ENCODE results near the gene NFKBIB. TPM values are rescaled to one million over a fixed set of nuclear protein-coding genes. Genes with fewer than 3 reads are reported as not detected.

NFKBIB gene
- total RNA-seq, 2 experiments from 2014 or later = 29.3 to 30.1 TPM

- POLR2A ChIA-PET = interaction anchor here (0.6 to 2.5 kb wide), 13 partner anchors 19 to 526 kb away, joined by 3 to 27 read pairs (median 5); partner anchors contain the start of genes ECH1, EIF3K, GMFG and HNRNPL
- H3K9me3 ChIP-seq (ENCODE audit: control insufficient read depth in 1 of 2, insufficient read depth in 1 of 2, low read length in 2 of 2) = no peaks in the 10 kb centered on the region
- Mint-ChIP-seq H3K27ac (peak overlapping the region; percentile 89), H3K9me3 (no peaks in the 10 kb centered on the region), H3K4me1 (ENCODE audit: low read depth) (peaks cover 47% of the 10 kb centered on the region), H3K4me3 (peak overlapping the region; percentile 93), H3K36me3 (ENCODE audit: low read depth) (peaks cover 35% of the 10 kb centered on the region), H3K27me3 (no peaks in the 10 kb centered on the region)
- CTCF ChIA-PET = interaction anchor here (0.6 to 2.9 kb wide), 8 partner anchors 13 to 998 kb away, joined by 3 to 46 read pairs (median 4); partner anchors contain the start of genes FAM98C, MRPS12, PSMD8 and SARS2
- peaks cover 18% of the 10 kb centered on the region for H3K36me3 ChIP-seq (ENCODE audit: insufficient read depth, low read length)
- H3K4me1 ChIP-seq (ENCODE audit: insufficient read depth, low read length) = peaks cover 44% of the 10 kb centered on the region
- no peaks in the 10 kb centered on the region for H3K27me3 ChIP-seq (ENCODE audit: control insufficient read depth in 1 of 2, insufficient read depth in 2 of 2, low read length in 2 of 2)
- TF ChIP-seq CTCF (IDR thresholded peaks at IDR 0.05) = no peak
- peak overlapping the region in 1 of 2 donors; percentile 97 for H3K27ac ChIP-seq (ENCODE audit: low read depth in 1 of 2, low read length in 2 of 2)
- peak overlapping the region; percentile 97 for H3K4me3 ChIP-seq (ENCODE audit: low read length)
- intact Hi-C loops (cut with DNase I, micrococcal nuclease) = no loop called here
- no peak for ATAC-seq (ENCODE audit: poor library complexity)
- DNase-seq = no peak
These were observed 998 bp downstream of the NFKBIB start for GRCh38 chr19:38900743-38901190.

DNA sequence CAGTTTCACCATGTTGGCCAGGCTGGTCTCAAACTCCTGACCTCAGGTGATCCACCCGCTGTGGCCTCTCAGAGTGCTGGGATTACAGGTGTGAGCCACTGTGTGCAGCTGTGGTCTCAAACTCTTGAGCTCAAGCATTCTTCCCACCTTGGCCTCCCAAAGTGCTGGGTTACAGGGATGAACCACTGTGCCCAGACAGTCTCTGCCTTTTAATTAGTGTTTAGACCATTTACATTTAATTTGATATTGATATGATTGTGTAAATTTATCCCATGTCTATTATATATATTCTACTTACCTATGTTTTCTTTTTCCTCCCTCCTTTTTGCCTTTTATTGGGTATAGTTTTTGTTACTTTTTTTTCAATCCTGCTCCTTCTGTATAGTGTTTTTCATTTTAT is 1.9 kb downstream of the NFKBIB start:
- no peaks in the 10 kb centered on the region for H3K9me3 Mint-ChIP-seq
- H3K4me3 Mint-ChIP-seq = peak overlapping the region; percentile 93
- H3K27me3 ChIP-seq (ENCODE audit: control insufficient read depth in 1 of 2, insufficient read depth in 2 of 2, low read length in 2 of 2) = no peaks in the 10 kb centered on the region
- no peak overlapping the region for H3K4me3 ChIP-seq (ENCODE audit: low read length)
- H3K4me1 ChIP-seq (ENCODE audit: insufficient read depth, low read length) = peaks cover 41% of the 10 kb centered on the region
- no peak for TF ChIP-seq CTCF (IDR thresholded peaks at IDR 0.05)
- no peaks in the 10 kb centered on the region for H3K27me3 Mint-ChIP-seq
- H3K36me3 ChIP-seq (ENCODE audit: insufficient read depth, low read length) = peaks cover 25% of the 10 kb centered on the region
- peaks cover 35% of the 10 kb centered on the region for H3K36me3 Mint-ChIP-seq (ENCODE audit: low read depth)
- intact Hi-C loops (cut with DNase I, micrococcal nuclease) = no loop called here
- H3K27ac ChIP-seq (ENCODE audit: low read depth in 1 of 2, low read length in 2 of 2) = no peak overlapping the region
- H3K27ac Mint-ChIP-seq = no peak overlapping the region
- DNase-seq = no peak
- CTCF ChIA-PET = interaction anchor here (1.1 to 2.9 kb wide), 3 partner anchors 14 to 132 kb away, joined by 3 to 46 read pairs (median 9); partner anchors contain the start of genes MRPS12 and SARS2
- POLR2A ChIA-PET = interaction anchor here (2.5 kb wide), 1 partner anchor 28 kb away, joined by 27 read pairs; the partner anchor contains the start of genes MRPS12 and SARS2
- peaks cover 47% of the 10 kb centered on the region for H3K4me1 Mint-ChIP-seq (ENCODE audit: low read depth)
- no peak for ATAC-seq (ENCODE audit: poor library complexity)
- H3K9me3 ChIP-seq (ENCODE audit: control insufficient read depth in 1 of 2, insufficient read depth in 1 of 2, low read length in 2 of 2) = no peaks in the 10 kb centered on the region

DNA sequence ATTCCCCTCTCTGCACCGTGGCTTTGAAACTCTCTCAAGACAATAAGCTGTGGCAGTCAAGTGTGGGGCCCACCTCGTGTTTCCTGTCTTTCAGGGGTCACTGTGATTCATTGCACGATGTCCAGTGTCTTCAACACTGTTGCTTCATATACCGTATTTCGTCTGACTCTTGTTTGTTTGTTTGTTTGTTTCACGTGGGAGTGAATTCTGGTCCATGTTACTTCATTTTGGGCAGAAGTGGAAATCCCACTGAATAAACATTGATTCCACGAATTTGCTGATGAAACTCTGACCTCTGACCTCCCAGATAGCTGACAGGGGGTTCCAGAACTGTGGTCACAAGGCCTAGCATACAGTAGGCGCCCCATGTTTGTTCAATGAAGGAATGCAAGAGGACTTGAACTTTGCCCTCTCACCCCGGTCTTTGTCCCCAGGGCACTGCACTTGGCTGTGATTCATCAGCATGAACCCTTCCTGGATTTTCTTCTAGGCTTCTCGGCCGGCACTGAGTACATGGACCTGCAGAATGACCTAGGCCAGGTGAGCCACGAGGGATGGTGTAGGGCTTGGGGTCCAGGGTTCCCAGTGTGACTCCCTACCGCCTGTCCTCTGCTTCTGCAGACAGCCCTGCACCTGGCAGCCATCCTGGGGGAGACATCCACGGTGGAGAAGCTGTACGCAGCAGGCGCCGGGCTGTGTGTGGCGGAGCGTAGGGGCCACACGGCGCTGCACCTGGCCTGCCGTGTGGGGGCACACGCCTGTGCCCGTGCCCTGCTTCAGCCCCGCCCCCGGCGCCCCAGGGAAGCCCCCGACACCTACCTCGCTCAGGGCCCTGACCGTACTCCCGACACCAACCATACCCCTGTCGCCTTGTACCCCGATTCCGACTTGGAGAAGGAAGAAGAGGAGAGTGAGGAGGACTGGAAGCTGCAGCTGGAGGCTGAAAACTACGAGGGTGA is 5.1 kb downstream of the NFKBIB start:
- DNase-seq = peak in 1 of 14 experiments; percentile 25

More for the DNA sequence above, 5.1 kb downstream of the NFKBIB start:
- POLR2A ChIA-PET = no interaction called here
- Mint-ChIP-seq H3K27ac (no peak overlapping the region), H3K4me1 (ENCODE audit: low read depth) (peaks cover 28% of the 10 kb centered on the region), H3K36me3 (ENCODE audit: low read depth) (peaks cover 39% of the 10 kb centered on the region), H3K4me3 (no peak overlapping the region), H3K27me3 (no peaks in the 10 kb centered on the region), H3K9me3 (no peaks in the 10 kb centered on the region)
- no peak for TF ChIP-seq CTCF (IDR thresholded peaks at IDR 0.05)
- Histone ChIP-seq H3K27ac (ENCODE audit: low read depth in 1 of 2, low read length in 2 of 2) (no peak overlapping the region), H3K36me3 (ENCODE audit: insufficient read depth, low read length) (peaks cover 42% of the 10 kb centered on the region), H3K4me1 (ENCODE audit: insufficient read depth, low read length) (peaks cover 26% of the 10 kb centered on the region), H3K27me3 (ENCODE audit: control insufficient read depth in 1 of 2, insufficient read depth in 2 of 2, low read length in 2 of 2) (no peaks in the 10 kb centered on the region), H3K4me3 (ENCODE audit: low read length) (no peak overlapping the region), H3K9me3 (ENCODE audit: control insufficient read depth in 1 of 2, insufficient read depth in 1 of 2, low read length in 2 of 2) (no peaks in the 10 kb centered on the region)
- CTCF ChIA-PET = no interaction called here
- ATAC-seq (ENCODE audit: poor library complexity) = no peak
- intact Hi-C loops (cut with DNase I, micrococcal nuclease) = no loop called here

Data from CD4-positive, alpha-beta T cell (primary cell).